Motor neuron (in vitro differentiated cells): Measurements from ENCODE around the gene C2CD4A. TPM values are rescaled to one million over a fixed set of nuclear protein-coding genes. Genes with fewer than 3 reads are reported as not detected.

ENCODE experiments used
- ATAC-seq, 8 experiments: fragments of 200-7000 bp; cut with Tn5 transposase; replicated peaks in 6 of 8; 2 replicates each; pipeline ENCODE4 v1.8.0; 2021; ENCODE audit warnings: mild to moderate bottlenecking in 8 of 8, moderate library complexity in 8 of 8
- H3K27ac ChIP-seq, 2 donors: fragments of 250-450 bp; sonication (Bioruptor Pico); 2 replicates each; pipeline ENCODE4 v1.9.0; 2021; ENCODE audit warnings: antibody characterized with exemption in 2 of 2, mild to moderate bottlenecking in 2 of 2, moderate library complexity in 1 of 2
- H3K4me1 ChIP-seq, 2 donors: fragments of 250-450 bp; sonication (Bioruptor Pico); replicated peaks in 1 of 2; 2 replicates each; pipeline ENCODE4 v1.6.1; 2021; ENCODE audit warnings: antibody characterized with exemption in 2 of 2, mild to moderate bottlenecking in 2 of 2, moderate library complexity in 1 of 2
- H3K4me3 ChIP-seq, 5 donors: fragments of 250-450 bp; sonication (Bioruptor Pico); 2 replicates each; pipeline ENCODE4 v1.9.0; 2021; ENCODE audit warnings: antibody characterized with exemption in 5 of 5, mild to moderate bottlenecking in 5 of 5, moderate library complexity in 4 of 5
- WGBS, 10 experiments: fragments of 450-650 bp; shearing (Covaris generic); methylation state at CpG; one replicate each; pipeline ENCODE4 v1.0.0; 2022; 5-methylcytosine and 5-hydroxymethylcytosine counted together
- in situ Hi-C, 9 experiments: fragments of 400-800 bp; cut with MboI; loops; one replicate each; pipeline ENCODE4 v1.15.0; 2021; ENCODE audit warnings: low sequenced_read_pairs in 9 of 9, low pct_unique_long_range_greater_than_20kb in 2 of 9; ENCODE audit not compliant: unreplicated experiment in 9 of 9
- total RNA-seq, 8 experiments: library from RNA; unstranded; fragments of 300-600 nt; gene quantifications; 2 replicates each; pipeline versions ENCODE4 v1.2.3 to v1.2.4, GENCODE V29; 2022

Gene C2CD4A
- total RNA-seq, 8 experiments from 2014 or later, result 0.11 to 80.3 (median 5.6) TPM; not detected in 2

DNA sequence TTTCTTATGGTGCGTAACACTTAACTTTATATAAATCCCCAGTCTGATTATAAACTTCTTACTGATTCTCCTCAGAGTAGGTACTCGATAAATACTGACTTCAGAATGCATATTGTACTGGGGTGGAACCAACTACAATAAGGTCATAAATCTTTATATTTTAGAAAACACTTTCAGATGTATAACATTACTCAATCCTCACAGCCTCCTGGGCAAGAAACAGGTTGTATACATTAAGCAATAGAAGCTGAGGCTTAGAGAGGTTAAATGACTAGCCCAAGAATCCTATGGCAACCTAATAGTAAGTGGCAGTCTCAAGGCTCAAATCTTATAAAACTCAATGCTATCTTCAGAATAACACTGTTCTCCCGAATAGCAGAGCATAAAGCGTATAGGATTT, 15.6 kb upstream of the C2CD4A start:
- in situ Hi-C loops, result loop anchor here in 1 of 9 experiments (25.0 kb wide), 1 partner anchor 261 kb away; no protein-coding TSS in a partner anchor
- 73 to 100% (median 94%) methylated on average over 1 to 4 of the region's 4 CpGs for WGBS, 10 experiments
- H3K4me3 ChIP-seq, result no peak overlapping the region
- no peak for ATAC-seq
- H3K27ac ChIP-seq, result no peak overlapping the region
- H3K4me1 ChIP-seq, result no peaks in the 10 kb centered on the region

GRCh38 chr15:62052713-62053112, 14.1 kb upstream of the C2CD4A start:
- in situ Hi-C loops, result loop anchor here in 1 of 9 experiments (25.0 kb wide), 1 partner anchor 260 kb away; no protein-coding TSS in a partner anchor

DNA sequence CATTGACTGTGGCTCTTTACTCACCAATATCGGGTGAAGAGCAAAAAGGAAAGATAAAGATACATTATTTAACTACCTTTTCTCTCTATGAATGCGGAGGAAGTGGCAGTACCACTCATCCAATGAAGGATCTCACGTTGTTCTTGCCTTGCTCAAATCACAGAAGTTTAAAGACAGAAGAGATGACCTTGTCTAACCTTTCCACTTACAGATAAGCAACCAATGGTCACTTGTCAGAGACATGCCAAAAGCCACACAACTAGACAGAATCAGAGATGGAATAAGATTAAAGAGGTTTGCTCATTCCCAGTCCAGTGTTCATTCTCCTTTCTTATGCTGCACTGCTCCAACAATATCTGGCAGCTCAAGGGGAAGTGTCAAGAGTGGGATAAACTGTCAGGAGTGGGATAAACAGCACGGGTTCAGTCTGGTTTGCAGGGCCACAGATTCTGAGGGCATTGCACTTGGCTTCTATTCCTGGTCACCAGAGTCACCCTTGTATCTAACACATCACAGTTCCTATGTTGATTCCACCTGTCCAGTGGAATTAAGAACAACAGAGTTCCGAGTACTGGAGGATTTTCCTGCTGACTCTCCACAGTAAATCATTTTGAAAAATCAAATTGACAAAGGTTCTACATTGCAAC, 13.2 kb upstream of the C2CD4A start:
- 57 to 100% (median 88%) methylated on average over 1 to 4 of the region's 5 CpGs; no CpG with 5 or more reads in 1 of the 10 experiments for WGBS, 10 experiments
- H3K4me3 ChIP-seq, result no peak overlapping the region
- H3K4me1 ChIP-seq, result peaks cover 2 to 3% of the 10 kb centered on the region in 2 donors
- in situ Hi-C loops, result loop anchor here in 1 of 9 experiments (25.0 kb wide), 1 partner anchor 259 kb away; no protein-coding TSS in a partner anchor
- ATAC-seq, result no peak
- no peak overlapping the region for H3K27ac ChIP-seq

More at GRCh38 chr15:62052713-62053112, 14.1 kb upstream of the C2CD4A start:
- ATAC-seq, result no peak
- 83 to 100% (median 100%) methylated on average over 1 of the region's 1 CpG; no CpG with 5 or more reads in 4 of the 10 experiments for WGBS, 10 experiments
- no peaks in the 10 kb centered on the region for H3K4me1 ChIP-seq
- H3K4me3 ChIP-seq, result no peak overlapping the region
- H3K27ac ChIP-seq, result no peak overlapping the region

- Histone ChIP-seq H3K4me1 (peaks cover 2 to 3% of the 10 kb centered on the region in 2 donors), H3K27ac (no peak overlapping the region), H3K4me3 (no peak overlapping the region)
- in situ Hi-C loops, result loop anchor here in 1 of 9 experiments (25.0 kb wide), 1 partner anchor 257 kb away; no protein-coding TSS in a partner anchor
- ATAC-seq, result no peak
- 83 to 100% (median 92%) methylated on average over 1 to 5 of the region's 5 CpGs; no CpG with 5 or more reads in 2 of the 10 experiments for WGBS, 10 experiments
Measured at GRCh38 chr15:62054979-62055378, 11.8 kb upstream of the C2CD4A start.

- in situ Hi-C loops, result loop anchor here in 1 of 9 experiments (25.0 kb wide), 1 partner anchor 255 kb away; no protein-coding TSS in a partner anchor
- no peak for ATAC-seq
- WGBS, 10 experiments, result 84 to 100% (median 96%) methylated on average over 2 to 4 of the region's 4 CpGs; no CpG with 5 or more reads in 1 of the 10 experiments
Measured at GRCh38 chr15:62057341-62057980, 9.3 kb upstream of the C2CD4A start.

DNA sequence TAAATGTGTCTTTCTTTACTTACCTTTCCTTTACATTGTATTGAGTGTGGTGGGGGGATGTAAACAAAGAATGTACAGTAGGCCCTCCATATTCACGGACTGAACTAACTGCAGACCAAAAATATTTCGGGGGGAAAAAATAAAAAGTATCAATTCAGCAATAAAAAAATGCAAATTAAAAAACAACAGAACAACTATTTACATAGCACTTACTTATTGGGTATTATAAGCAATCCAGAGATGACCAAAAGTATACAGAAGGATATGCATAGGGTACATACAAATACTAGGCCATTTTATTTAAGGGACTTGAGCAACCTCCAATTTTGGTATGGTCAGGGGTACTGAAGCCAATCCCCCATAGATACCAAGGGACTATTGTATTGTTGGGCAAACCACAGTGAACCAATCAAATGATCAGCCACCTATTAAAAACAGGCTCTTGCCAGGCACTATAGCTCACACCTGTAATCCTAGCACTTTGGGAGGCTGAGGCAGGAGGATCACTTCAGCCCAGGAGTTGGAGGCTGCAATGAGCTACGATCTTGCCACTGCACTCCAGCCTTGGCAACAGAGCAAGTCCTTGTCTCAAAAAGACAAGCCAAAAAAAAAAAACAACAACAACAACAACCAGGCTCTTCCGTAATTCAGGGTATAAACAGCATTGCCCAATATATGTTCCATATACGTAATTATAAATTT, 8.3 kb upstream of the C2CD4A start:
- 65 to 100% (median 92%) methylated on average over 2 to 5 of the region's 5 CpGs for WGBS, 10 experiments
- Histone ChIP-seq H3K4me3 (peak overlapping the region in 1 of 5 donors; percentile 59), H3K27ac (no peak overlapping the region), H3K4me1 (peaks cover 2 to 3% of the 10 kb centered on the region in 2 donors)
- in situ Hi-C loops, result loop anchor here in 1 of 9 experiments (25.0 kb wide), 1 partner anchor 254 kb away; no protein-coding TSS in a partner anchor
- ATAC-seq, result no peak

More at GRCh38 chr15:62057341-62057980, 9.3 kb upstream of the C2CD4A start:
- H3K27ac ChIP-seq, result no peak overlapping the region
- H3K4me1 ChIP-seq, result peaks cover 2 to 3% of the 10 kb centered on the region in 2 donors
- H3K4me3 ChIP-seq, result no peak overlapping the region

DNA sequence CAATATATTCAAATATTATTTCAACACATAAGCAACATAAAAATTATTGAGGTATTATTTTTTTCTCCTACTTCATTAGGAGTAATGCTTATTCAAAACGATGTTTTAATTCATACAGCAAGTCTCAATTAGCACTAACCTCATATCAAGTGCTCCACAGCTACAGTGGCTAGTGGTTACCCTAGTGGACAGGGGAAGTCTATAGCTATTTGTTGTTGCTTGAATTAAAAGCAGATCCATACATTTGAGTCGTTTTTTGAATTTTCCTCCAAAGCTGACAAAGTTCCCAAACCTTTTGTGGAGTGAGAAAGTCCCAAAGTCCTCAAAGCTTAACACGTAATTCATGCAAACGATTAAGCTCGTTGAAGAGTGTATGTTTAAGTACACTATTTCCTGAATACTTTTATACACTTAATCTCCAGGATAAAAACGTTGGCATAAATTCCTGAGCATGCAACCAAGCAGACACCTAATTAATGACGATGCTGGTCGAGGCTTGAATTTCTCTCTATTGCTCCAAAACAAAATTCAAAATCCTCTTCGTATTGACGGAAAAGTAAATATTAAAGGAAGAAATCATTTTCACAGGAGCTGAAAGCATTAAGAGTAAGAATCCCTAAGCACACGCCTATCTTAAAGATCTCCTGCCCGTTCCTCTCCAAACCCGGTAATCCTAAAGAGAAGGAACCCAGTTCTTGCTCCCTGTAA, 7.5 kb upstream of the C2CD4A start:
- WGBS, 10 experiments, result 0 to 21% (median 7%) methylated on average over 5 to 13 of the region's 13 CpGs
- no peak for ATAC-seq
- in situ Hi-C loops, result loop anchor here in 1 of 9 experiments (25.0 kb wide), 1 partner anchor 253 kb away; no protein-coding TSS in a partner anchor
- Histone ChIP-seq H3K4me3 (peak overlapping the region; percentile 55 to 72 (median 59)), H3K4me1 (peaks cover 2 to 3% of the 10 kb centered on the region in 2 donors), H3K27ac (no peak overlapping the region)

- peaks cover 2 to 3% of the 10 kb centered on the region in 2 donors for H3K4me1 ChIP-seq
- 0% methylated on average over 1 to 8 of the region's 19 CpGs; no CpG with 5 or more reads in 5 of the 10 experiments for WGBS, 10 experiments
- H3K4me3 ChIP-seq, result peak overlapping the region; percentile 55 to 72 (median 59)
- in situ Hi-C loops, result loop anchor here in 1 of 9 experiments (25.0 kb wide), 1 partner anchor 253 kb away; no protein-coding TSS in a partner anchor
- peak overlapping the region; percentile 21 to 69 for H3K27ac ChIP-seq
- peak; percentile 38 to 54 (median 50) for ATAC-seq
Measured at GRCh38 chr15:62059816-62060112, 7.0 kb upstream of the C2CD4A start.

GRCh38 chr15:62060113-62060895, 6.5 kb upstream of the C2CD4A start, which contains the start of gene VPS13C:
Gene VPS13C, minus strand, starts transcription at chr15:62060447. Its CDS starts 73 bp downstream, at chr15:62060374.
- peak within 1 kb of the TSS; percentile 55 to 72 (median 59) for H3K4me3 ChIP-seq
- peak within 1 kb of the TSS; percentile 21 to 69 for H3K27ac ChIP-seq
- H3K4me1 ChIP-seq, result peaks cover 2 to 3% of the 10 kb centered on the region in 2 donors
- peak; percentile 84 to 94 (median 93) for ATAC-seq
- in situ Hi-C loops, result loop anchor here in 1 of 9 experiments (25.0 kb wide), 1 partner anchor 252 kb away; no protein-coding TSS in a partner anchor
- 0 to 10% (median 0%) methylated on average over 2 to 32 of the region's 73 CpGs; no CpG with 5 or more reads in 3 of the 10 experiments for WGBS, 10 experiments

- WGBS, 10 experiments, result 0 to 66% (median 33%) methylated on average over 2 to 12 of the region's 12 CpGs
Measured at GRCh38 chr15:62060896-62061280, 5.9 kb upstream of the C2CD4A start.

GRCh38 chr15:62063825-62064635, 2.7 kb upstream of the C2CD4A start:
- Histone ChIP-seq H3K27ac (no peak overlapping the region), H3K4me1 (peaks cover 2 to 6% of the 10 kb centered on the region in 2 donors), H3K4me3 (no peak overlapping the region)
- 17 to 91% (median 78%) methylated on average over 1 to 5 of the region's 6 CpGs for WGBS, 10 experiments
- in situ Hi-C loops, result loop anchor here in 1 of 9 experiments (25.0 kb wide), 1 partner anchor 248 kb away; no protein-coding TSS in a partner anchor
- ATAC-seq, result no peak

More at GRCh38 chr15:62060896-62061280, 5.9 kb upstream of the C2CD4A start:
- ATAC-seq, result peak in 2 of 8 experiments; percentile 3
- Histone ChIP-seq H3K4me1 (peaks cover 2 to 3% of the 10 kb centered on the region in 2 donors), H3K27ac (no peak overlapping the region), H3K4me3 (peak overlapping the region; percentile 55 to 72 (median 59))
- in situ Hi-C loops, result loop anchor here in 1 of 9 experiments (25.0 kb wide), 1 partner anchor 251 kb away; no protein-coding TSS in a partner anchor
